ENCODE measurements around the gene REV3L. TPM values are rescaled to one million over a fixed set of nuclear protein-coding genes. Genes with fewer than 3 reads are reported as not detected.
A peak's percentile ranks its signal among the peaks of the same experiment; 100 is the strongest.

Gene REV3L
- total and polyA plus RNA-seq, 2 donors (not counting 1 experiment from before 2014, with no cell fraction given), result 42.9 to 127 TPM

DNA sequence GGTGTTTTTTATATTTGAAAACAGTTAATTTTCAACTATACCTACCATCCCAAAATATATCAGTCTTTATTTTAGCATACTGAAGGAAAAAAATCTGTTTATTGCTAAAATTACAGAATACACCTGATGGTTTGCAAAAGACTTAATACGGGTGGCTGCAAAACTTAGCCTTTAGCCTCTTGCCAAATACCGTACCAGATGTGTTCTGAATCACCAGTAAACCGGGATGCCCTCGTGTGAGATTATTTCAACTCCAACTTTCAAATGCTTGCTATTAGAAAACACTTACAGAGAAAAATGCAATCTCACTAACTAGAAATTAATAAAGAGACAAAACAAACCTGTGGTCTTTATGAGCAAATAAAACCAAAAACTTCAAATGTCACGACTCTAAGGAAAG, 36.0 kb downstream of the REV3L start:
- Histone ChIP-seq H4K20me1 (ENCODE audit: control insufficient read depth, extremely low read depth, insufficient read depth, low read length) (peaks cover 2% of the 10 kb centered on the region), H3K9ac (ENCODE audit: insufficient read depth, low read length) (no peak overlapping the region), H3K4me1 (ENCODE audit: control insufficient read depth, extremely low read depth, insufficient read depth, low read length) (peaks cover 2% of the 10 kb centered on the region), H2AFZ (ENCODE audit: low read length) (no peak overlapping the region), H3K36me3 (ENCODE audit: control insufficient read depth, insufficient read depth, low read length) (no peaks in the 10 kb centered on the region), H3K4me2 (ENCODE audit: extremely low read depth, insufficient read depth, low read length) (no peak overlapping the region), H3K27me3 (ENCODE audit: control insufficient read depth, insufficient read depth, low read length) (no peaks in the 10 kb centered on the region), H3K4me3 (replicated peaks in 1 of 4; ENCODE audit: control extremely low read depth in 1 of 4, insufficient read depth in 1 of 4, low read depth in 3 of 4, low read length in 4 of 4) (no peak overlapping the region), H3K9me3 (ENCODE audit: control insufficient read depth, insufficient read depth, low read depth, low read length) (no peaks in the 10 kb centered on the region), H3K27ac (ENCODE audit: insufficient read depth, low read length) (no peak overlapping the region), H3K79me2 (ENCODE audit: control insufficient read depth, insufficient read depth, low read length) (peaks cover 65% of the 10 kb centered on the region)
- peak in 1 of 2 donors; percentile 39 for DNase-seq (ENCODE audit: low read depth in 2 of 2)
- TF ChIP-seq, protein P1, sequence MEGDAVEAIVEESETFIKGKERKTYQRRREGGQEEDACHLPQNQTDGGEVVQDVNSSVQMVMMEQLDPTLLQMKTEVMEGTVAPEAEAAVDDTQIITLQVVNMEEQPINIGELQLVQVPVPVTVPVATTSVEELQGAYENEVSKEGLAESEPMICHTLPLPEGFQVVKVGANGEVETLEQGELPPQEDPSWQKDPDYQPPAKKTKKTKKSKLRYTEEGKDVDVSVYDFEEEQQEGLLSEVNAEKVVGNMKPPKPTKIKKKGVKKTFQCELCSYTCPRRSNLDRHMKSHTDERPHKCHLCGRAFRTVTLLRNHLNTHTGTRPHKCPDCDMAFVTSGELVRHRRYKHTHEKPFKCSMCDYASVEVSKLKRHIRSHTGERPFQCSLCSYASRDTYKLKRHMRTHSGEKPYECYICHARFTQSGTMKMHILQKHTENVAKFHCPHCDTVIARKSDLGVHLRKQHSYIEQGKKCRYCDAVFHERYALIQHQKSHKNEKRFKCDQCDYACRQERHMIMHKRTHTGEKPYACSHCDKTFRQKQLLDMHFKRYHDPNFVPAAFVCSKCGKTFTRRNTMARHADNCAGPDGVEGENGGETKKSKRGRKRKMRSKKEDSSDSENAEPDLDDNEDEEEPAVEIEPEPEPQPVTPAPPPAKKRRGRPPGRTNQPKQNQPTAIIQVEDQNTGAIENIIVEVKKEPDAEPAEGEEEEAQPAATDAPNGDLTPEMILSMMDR (conservative IDR thresholded peaks at IDR 0.05 in 1 of 2, IDR thresholded peaks at IDR 0.05 in 1 of 2; ENCODE audit: low read depth in 1 of 2, low read length in 2 of 2), result no peak
- TF ChIP-seq EZH2 (IDR thresholded peaks at IDR 0.05; ENCODE audit: low read length, missing control alignments), result no peak

DNA sequence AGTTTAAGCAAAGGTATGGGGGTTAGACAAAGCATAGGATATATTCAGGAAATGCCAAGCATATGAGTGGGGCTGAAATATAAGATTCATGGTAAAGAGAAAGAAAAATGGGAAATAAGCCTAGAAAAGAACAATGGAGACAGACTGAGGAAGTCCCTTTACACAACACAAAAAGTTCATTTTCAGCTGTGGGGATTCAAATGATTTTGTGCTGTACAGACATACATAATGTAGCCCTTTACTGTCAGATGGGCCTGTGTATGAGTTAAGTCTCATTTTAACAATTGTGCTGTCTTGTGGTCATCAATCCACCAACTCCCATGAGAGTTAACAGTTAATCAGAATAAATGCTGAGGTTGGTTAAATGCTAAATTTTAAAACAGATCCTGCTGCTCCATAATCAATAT, 37.2 kb downstream of the REV3L start:
- Histone ChIP-seq H3K4me3 (replicated peaks in 1 of 4; ENCODE audit: control extremely low read depth in 1 of 4, insufficient read depth in 1 of 4, low read depth in 3 of 4, low read length in 4 of 4) (no peak overlapping the region), H3K9me3 (ENCODE audit: control insufficient read depth, insufficient read depth, low read depth, low read length) (no peaks in the 10 kb centered on the region), H3K4me2 (ENCODE audit: extremely low read depth, insufficient read depth, low read length) (no peak overlapping the region), H2AFZ (ENCODE audit: low read length) (no peak overlapping the region), H3K36me3 (ENCODE audit: control insufficient read depth, insufficient read depth, low read length) (no peaks in the 10 kb centered on the region), H4K20me1 (ENCODE audit: control insufficient read depth, extremely low read depth, insufficient read depth, low read length) (peaks cover 2% of the 10 kb centered on the region), H3K79me2 (ENCODE audit: control insufficient read depth, insufficient read depth, low read length) (peaks cover 63% of the 10 kb centered on the region), H3K27me3 (ENCODE audit: control insufficient read depth, insufficient read depth, low read length) (no peaks in the 10 kb centered on the region), H3K9ac (ENCODE audit: insufficient read depth, low read length) (no peak overlapping the region), H3K4me1 (ENCODE audit: control insufficient read depth, extremely low read depth, insufficient read depth, low read length) (no peaks in the 10 kb centered on the region), H3K27ac (ENCODE audit: insufficient read depth, low read length) (no peak overlapping the region)
- TF ChIP-seq EZH2 (IDR thresholded peaks at IDR 0.05; ENCODE audit: low read length, missing control alignments), result no peak
- TF ChIP-seq, protein P1 (conservative IDR thresholded peaks at IDR 0.05 in 1 of 2, IDR thresholded peaks at IDR 0.05 in 1 of 2; ENCODE audit: low read depth in 1 of 2, low read length in 2 of 2), result no peak
- no peak for DNase-seq (ENCODE audit: low read depth in 2 of 2)

GRCh38 chr6:111444794-111445193, 38.2 kb downstream of the REV3L start:
- Histone ChIP-seq H3K27me3 (ENCODE audit: control insufficient read depth, insufficient read depth, low read length) (no peaks in the 10 kb centered on the region), H3K27ac (ENCODE audit: insufficient read depth, low read length) (no peak overlapping the region), H2AFZ (ENCODE audit: low read length) (no peak overlapping the region), H3K9ac (ENCODE audit: insufficient read depth, low read length) (no peak overlapping the region), H3K4me3 (replicated peaks in 1 of 4; ENCODE audit: control extremely low read depth in 1 of 4, insufficient read depth in 1 of 4, low read depth in 3 of 4, low read length in 4 of 4) (no peak overlapping the region), H3K79me2 (ENCODE audit: control insufficient read depth, insufficient read depth, low read length) (peaks cover 64% of the 10 kb centered on the region), H3K4me2 (ENCODE audit: extremely low read depth, insufficient read depth, low read length) (no peak overlapping the region), H3K4me1 (ENCODE audit: control insufficient read depth, extremely low read depth, insufficient read depth, low read length) (no peaks in the 10 kb centered on the region), H4K20me1 (ENCODE audit: control insufficient read depth, extremely low read depth, insufficient read depth, low read length) (peaks cover 2% of the 10 kb centered on the region), H3K9me3 (ENCODE audit: control insufficient read depth, insufficient read depth, low read depth, low read length) (no peaks in the 10 kb centered on the region), H3K36me3 (ENCODE audit: control insufficient read depth, insufficient read depth, low read length) (no peaks in the 10 kb centered on the region)
- DNase-seq (ENCODE audit: low read depth in 2 of 2), result no peak
- TF ChIP-seq, protein P1 (conservative IDR thresholded peaks at IDR 0.05 in 1 of 2, IDR thresholded peaks at IDR 0.05 in 1 of 2; ENCODE audit: low read depth in 1 of 2, low read length in 2 of 2), result no peak
- no peak for TF ChIP-seq EZH2 (IDR thresholded peaks at IDR 0.05; ENCODE audit: low read length, missing control alignments)

Data from fibroblast of lung (primary cell).